HCT116 (cell line): ENCODE data around the gene SLC52A3. TPM values are rescaled to one million over a fixed set of nuclear protein-coding genes. Genes with fewer than 3 reads are reported as not detected.

ENCODE experiments used
- ATAC-seq: fragments of 200-7000 bp; cut with Tn5 transposase; 2 replicates; pipeline ENCODE4 v1.9.1; 2020; ENCODE audit warnings: mild to moderate bottlenecking, moderate library complexity
- BruUV-seq: library from RNA; stranded (reverse); fragments of 400-500 nt; replicated peaks from 2 replicates; lab custom pipeline; 2021; lab: Mats Ljungman, UMichigan
- CTCF ChIA-PET: fragments of 300-600 bp; sonication (Branson Sonifier 250); formaldehyde crosslinking; loops from one replicate; lab custom pipeline; 2021; ENCODE audit warnings: antibody characterized with exemption; lab: Charles Lee
- POLR2A ChIA-PET: fragments of 300-600, 350-600 bp; sonication (Branson Sonifier 250); formaldehyde crosslinking; loops from one replicate; lab custom pipeline; 2021; ENCODE audit warnings: antibody characterized with exemption; lab: Charles Lee
- RAD21 ChIA-PET, 2 experiments: fragments of 300-600 bp; sonication (Branson Sonifier 250); formaldehyde crosslinking; loops; one replicate each; lab custom pipeline; 2023; ENCODE audit warnings: low total read pairs in 2 of 2; ENCODE audit not compliant: uncharacterized antibody in 2 of 2, unreplicated experiment in 2 of 2, low non-redundant PET in 1 of 2; lab: Charles Lee
- DNase-seq: peaks from one replicate; pipeline ENCODE4 v3.0.0-alpha.2; 2010; ENCODE audit warnings: low read depth, low spot score
- H2AFZ ChIP-seq: fragments of 200-600 bp; shearing (Covaris generic), sonication (generic); 2 replicates; pipeline ENCODE4 v1.6.1; 2017; ENCODE audit warnings: low read depth, mixed run types, mixed read lengths, antibody characterized with exemption, low read length; ENCODE audit not compliant: poor library complexity, severe bottlenecking
- H3K27ac ChIP-seq: 2 replicates; pipeline ENCODE4 v1.5.1; 2012; ENCODE audit warnings: low read depth, low read length
- H3K27me3 ChIP-seq: fragments of 200-600 bp; sonication (generic); 2 replicates; pipeline ENCODE4 v1.6.1; 2016; ENCODE audit warnings: mixed run types, low read length, mixed read lengths; ENCODE audit not compliant: insufficient read depth
- H3K36me3 ChIP-seq, 2 experiments: fragments of 200-500 bp in 1 of 2; fragments of 200-600 bp in 1 of 2; sonication (Bioruptor generic) in 1 of 2; sonication (generic) in 1 of 2; 2 replicates each; pipeline versions ENCODE4 v1.5.1 to v1.6.1; 2014 to 2016; ENCODE audit warnings: low read length in 2 of 2, inconsistent platforms in 1 of 2, mixed read lengths in 1 of 2, mixed run types in 1 of 2; ENCODE audit not compliant: insufficient read depth in 2 of 2, control insufficient read depth in 1 of 2
- H3K4me1 ChIP-seq, 2 experiments: fragments of 200-600 bp in 1 of 2; sonication (generic) in 1 of 2; 2 replicates each; pipeline versions ENCODE4 v1.5.1 to v1.6.1; 2012 to 2017; ENCODE audit warnings: low read length in 2 of 2, inconsistent platforms in 1 of 2, mild to moderate bottlenecking in 1 of 2, mixed read lengths in 1 of 2, mixed run types in 1 of 2, moderate library complexity in 1 of 2; ENCODE audit not compliant: insufficient read depth in 2 of 2, control insufficient read depth in 1 of 2
- H3K4me2 ChIP-seq: fragments of 200-600 bp; sonication (generic); 2 replicates; pipeline ENCODE4 v1.6.1; 2017; ENCODE audit warnings: mixed run types, low read length, mixed read lengths
- H3K4me3 ChIP-seq, 2 experiments: fragments of 200-600 bp in 1 of 2; sonication (generic) in 1 of 2; replicated peaks in 1 of 2; 2 replicates each; pipeline ENCODE4 v1.5.1; 2011 to 2016; ENCODE audit warnings: low read length in 2 of 2, control low read depth in 1 of 2, low read depth in 1 of 2, mild to moderate bottlenecking in 1 of 2, mixed read lengths in 1 of 2, mixed run types in 1 of 2
- H3K79me2 ChIP-seq: fragments of 200-600 bp; sonication (generic); 2 replicates; pipeline ENCODE4 v1.6.1; 2017; ENCODE audit warnings: mild to moderate bottlenecking, mixed run types, low read length, moderate library complexity, mixed read lengths; ENCODE audit not compliant: insufficient read depth
- H3K9ac ChIP-seq: fragments of 200-600 bp; sonication (generic); 2 replicates; pipeline ENCODE4 v1.6.1; 2016; ENCODE audit warnings: low read length, mixed read lengths
- H3K9me2 ChIP-seq: fragments of 200-600 bp; sonication (generic), shearing (Covaris generic); 2 replicates; pipeline ENCODE4 v1.6.1; 2017; ENCODE audit warnings: mixed run types, mild to moderate bottlenecking, moderate library complexity; ENCODE audit not compliant: insufficient read depth
- H3K9me3 ChIP-seq, 2 experiments: fragments of 200-500 bp in 1 of 2; fragments of 200-600 bp in 1 of 2; sonication (Bioruptor generic) in 1 of 2; sonication (generic) in 1 of 2; 2 replicates each; pipeline ENCODE4 v1.6.1; 2014 to 2017; ENCODE audit warnings: low read length in 2 of 2, mixed read lengths in 2 of 2, inconsistent platforms in 1 of 2, low read depth in 1 of 2, mild to moderate bottlenecking in 1 of 2, mixed run types in 1 of 2, moderate library complexity in 1 of 2; ENCODE audit not compliant: control insufficient read depth in 1 of 2, insufficient read depth in 1 of 2
- H4K20me1 ChIP-seq: fragments of 200-600 bp; sonication (generic), shearing (Covaris generic); 2 replicates; pipeline ENCODE4 v1.6.1; 2017; ENCODE audit warnings: mixed run types, mild to moderate bottlenecking, moderate library complexity; ENCODE audit not compliant: insufficient read depth
- CBX3 ChIP-seq: IDR thresholded peaks from 2 replicates; pipeline ENCODE4 v1.6.1; 2012; ENCODE audit warnings: low read depth
- CEBPB ChIP-seq: IDR thresholded peaks from 2 replicates; pipeline ENCODE4 v1.6.1; 2012; ENCODE audit warnings: low read depth
- EGR1 ChIP-seq: IDR thresholded peaks from 2 replicates; pipeline ENCODE4 v1.6.1; 2012; ENCODE audit warnings: low read depth
- EZH2 ChIP-seq: fragments of 200-600 bp; sonication (generic); IDR thresholded peaks from 2 replicates; pipeline ENCODE4 v1.6.1; 2017; ENCODE audit warnings: antibody characterized with exemption, mixed run types
- EZH2phosphoT487 ChIP-seq: fragments of 200-600 bp; IDR thresholded peaks from 2 replicates; pipeline ENCODE4 v1.6.1; 2018; ENCODE audit warnings: antibody characterized with exemption, borderline replicate concordance
- FOSL1 ChIP-seq: IDR thresholded peaks from 2 replicates; pipeline ENCODE4 v1.6.1; 2012; ENCODE audit warnings: low read depth
- JUND ChIP-seq: IDR thresholded peaks from 2 replicates; pipeline ENCODE4 v1.6.1; 2012
- POLR2A ChIP-seq: IDR thresholded peaks from 2 replicates; pipeline ENCODE4 v1.7.0; 2011; ENCODE audit warnings: borderline replicate concordance; ENCODE audit not compliant: insufficient read depth, insufficient read length; ENCODE audit errors: extremely low read depth
- POLR2AphosphoS5 ChIP-seq: IDR thresholded peaks from 2 replicates; pipeline ENCODE4 v1.6.1; 2011; ENCODE audit warnings: mild to moderate bottlenecking, low read depth, low read length, moderate library complexity
- SRF ChIP-seq: IDR thresholded peaks from 2 replicates; pipeline ENCODE4 v1.6.1; 2012; ENCODE audit warnings: low read depth
- TCF7L2 ChIP-seq: IDR thresholded peaks from 2 replicates; pipeline ENCODE4 v1.7.0; 2011; ENCODE audit warnings: borderline replicate concordance, inconsistent platforms; ENCODE audit not compliant: insufficient read depth, insufficient read length; ENCODE audit errors: extremely low read depth
- YY1 ChIP-seq: IDR thresholded peaks from 2 replicates; pipeline ENCODE4 v1.6.1; 2011; ENCODE audit warnings: low read length, low read depth, moderate library complexity, mild to moderate bottlenecking; ENCODE audit not compliant: insufficient replicate concordance; ENCODE audit errors: extremely low read depth
- ZFX ChIP-seq: fragments of 450-650 bp; IDR thresholded peaks from 2 replicates; pipeline ENCODE4 v1.6.1; 2017
- intact Hi-C: fragments of 100-400 bp; cut with micrococcal nuclease; formaldehyde crosslinking; loops from 2 replicates; pipeline ENCODE4 v1.10.0; 2022
- total RNA-seq: library from RNA; stranded (reverse); gene quantifications from one replicate; pipeline ENCODE4 v1.2.1, GENCODE V29; 2021; ENCODE audit not compliant: unreplicated experiment
- TF ChIP-seq, protein P1 (sequence below): IDR thresholded peaks from 2 replicates; pipeline ENCODE4 v1.6.1; 2012; ENCODE audit warnings: low read depth
- TF ChIP-seq, protein P2 (sequence below): IDR thresholded peaks from 2 replicates; pipeline ENCODE4 v1.6.1; 2011; ENCODE audit warnings: mild to moderate bottlenecking, low read length, moderate library complexity; ENCODE audit not compliant: insufficient replicate concordance; ENCODE audit errors: extremely low read depth
- TF ChIP-seq, protein P3 (sequence below): IDR thresholded peaks from 2 replicates; pipeline ENCODE4 v1.6.1; 2012

SLC52A3 gene
- total RNA-seq, 1 experiment from 2014 or later = 10.2 TPM

DNA sequence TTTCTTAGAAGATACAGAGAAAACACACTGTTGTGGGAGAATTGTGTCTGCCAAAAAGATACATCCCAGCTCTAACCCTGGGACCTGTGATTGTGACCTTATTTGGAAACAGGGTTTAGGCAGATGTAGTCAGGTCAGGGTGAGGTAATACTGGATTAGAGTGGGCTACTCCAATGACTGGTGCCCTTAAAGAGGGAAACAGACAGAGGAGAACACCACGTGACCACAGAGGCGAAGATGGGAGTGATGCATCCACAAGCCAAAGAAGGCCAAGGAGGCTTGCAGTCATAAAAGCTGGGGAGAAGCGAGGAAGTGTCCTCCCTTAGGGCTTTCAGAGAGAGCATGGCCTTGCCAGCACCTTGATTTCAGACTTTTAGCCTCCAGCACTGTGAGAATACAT is 35.6 kb downstream of the SLC52A3 start:
- Histone ChIP-seq H3K9ac (no peak overlapping the region), H4K20me1 (no peaks in the 10 kb centered on the region), H2AFZ (no peak overlapping the region), H3K27me3 (no peaks in the 10 kb centered on the region), H3K4me1 (peaks cover 3 to 9% of the 10 kb centered on the region in 2 experiments; a peak in 2 of 4 replicates), H3K79me2 (no peaks in the 10 kb centered on the region), H3K27ac (no peak overlapping the region), H3K4me2 (no peak overlapping the region), H3K4me3 (no peak overlapping the region), H3K36me3 (no peaks in the 10 kb centered on the region), H3K9me2 (no peaks in the 10 kb centered on the region), H3K9me3 (no peaks in the 10 kb centered on the region)
- DNase-seq (no peak), ATAC-seq (no peak)
- no TSS peak for BruUV-seq
- intact Hi-C loops = no loop called here
- CTCF ChIA-PET = no interaction called here
- RAD21 ChIA-PET = no interaction called here
- POLR2A ChIA-PET = no interaction called here
- TF ChIP-seq, protein P1, sequence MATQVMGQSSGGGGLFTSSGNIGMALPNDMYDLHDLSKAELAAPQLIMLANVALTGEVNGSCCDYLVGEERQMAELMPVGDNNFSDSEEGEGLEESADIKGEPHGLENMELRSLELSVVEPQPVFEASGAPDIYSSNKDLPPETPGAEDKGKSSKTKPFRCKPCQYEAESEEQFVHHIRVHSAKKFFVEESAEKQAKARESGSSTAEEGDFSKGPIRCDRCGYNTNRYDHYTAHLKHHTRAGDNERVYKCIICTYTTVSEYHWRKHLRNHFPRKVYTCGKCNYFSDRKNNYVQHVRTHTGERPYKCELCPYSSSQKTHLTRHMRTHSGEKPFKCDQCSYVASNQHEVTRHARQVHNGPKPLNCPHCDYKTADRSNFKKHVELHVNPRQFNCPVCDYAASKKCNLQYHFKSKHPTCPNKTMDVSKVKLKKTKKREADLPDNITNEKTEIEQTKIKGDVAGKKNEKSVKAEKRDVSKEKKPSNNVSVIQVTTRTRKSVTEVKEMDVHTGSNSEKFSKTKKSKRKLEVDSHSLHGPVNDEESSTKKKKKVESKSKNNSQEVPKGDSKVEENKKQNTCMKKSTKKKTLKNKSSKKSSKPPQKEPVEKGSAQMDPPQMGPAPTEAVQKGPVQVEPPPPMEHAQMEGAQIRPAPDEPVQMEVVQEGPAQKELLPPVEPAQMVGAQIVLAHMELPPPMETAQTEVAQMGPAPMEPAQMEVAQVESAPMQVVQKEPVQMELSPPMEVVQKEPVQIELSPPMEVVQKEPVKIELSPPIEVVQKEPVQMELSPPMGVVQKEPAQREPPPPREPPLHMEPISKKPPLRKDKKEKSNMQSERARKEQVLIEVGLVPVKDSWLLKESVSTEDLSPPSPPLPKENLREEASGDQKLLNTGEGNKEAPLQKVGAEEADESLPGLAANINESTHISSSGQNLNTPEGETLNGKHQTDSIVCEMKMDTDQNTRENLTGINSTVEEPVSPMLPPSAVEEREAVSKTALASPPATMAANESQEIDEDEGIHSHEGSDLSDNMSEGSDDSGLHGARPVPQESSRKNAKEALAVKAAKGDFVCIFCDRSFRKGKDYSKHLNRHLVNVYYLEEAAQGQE = no peak
- TF ChIP-seq POLR2A = no peak
- TF ChIP-seq TCF7L2 = no peak

DNA sequence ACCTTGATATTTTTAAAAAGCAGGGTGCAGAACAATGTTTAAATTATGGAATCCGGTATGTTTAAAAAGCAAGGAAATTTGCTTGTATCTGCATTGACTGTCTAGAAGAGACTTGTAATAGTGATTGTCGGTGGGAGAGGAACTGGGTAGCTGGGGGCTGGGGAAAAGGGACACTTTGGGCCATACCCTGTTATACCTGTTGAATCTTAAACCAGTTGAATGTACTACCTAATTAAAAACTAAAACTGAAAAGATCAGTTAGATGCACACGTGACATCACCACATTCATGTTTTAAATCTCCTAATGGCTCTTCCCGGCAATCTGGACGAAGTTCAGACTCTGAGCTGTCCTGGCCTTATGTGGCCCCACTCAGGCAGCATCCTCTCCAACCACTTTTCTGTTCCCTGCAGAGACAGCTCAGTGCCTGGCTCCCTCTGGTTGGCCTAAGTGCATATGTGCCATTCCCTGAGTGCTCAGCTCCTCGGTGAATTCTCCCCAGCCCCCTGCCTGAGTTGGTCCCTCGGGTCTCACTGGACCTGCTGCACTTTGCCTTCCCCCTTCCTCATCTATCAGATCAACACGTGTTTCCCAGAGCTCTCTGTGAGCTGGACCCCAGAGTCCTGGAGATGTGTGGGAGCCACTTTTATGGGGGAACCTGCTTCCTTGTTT is 36.3 kb downstream of the SLC52A3 start:
- Histone ChIP-seq H4K20me1 (no peaks in the 10 kb centered on the region), H2AFZ (no peak overlapping the region), H3K4me3 (no peak overlapping the region), H3K9me2 (no peaks in the 10 kb centered on the region), H3K36me3 (no peaks in the 10 kb centered on the region), H3K27ac (no peak overlapping the region), H3K4me1 (peaks cover 3 to 9% of the 10 kb centered on the region in 2 experiments; a peak in 2 of 4 replicates), H3K4me2 (no peak overlapping the region), H3K9ac (no peak overlapping the region), H3K27me3 (no peaks in the 10 kb centered on the region), H3K9me3 (no peaks in the 10 kb centered on the region), H3K79me2 (no peaks in the 10 kb centered on the region)
- no TSS peak for BruUV-seq
- ATAC-seq = no peak
- CTCF ChIA-PET = interaction anchor here (1.3 kb wide), 1 partner anchor 7 kb away, joined by 3 read pairs; no protein-coding TSS in a partner anchor
- DNase-seq = no peak
- intact Hi-C loops = no loop called here
- POLR2A ChIA-PET = no interaction called here
- RAD21 ChIA-PET = no interaction called here
- TF ChIP-seq EZH2 (no peak), EZH2phosphoT487 (no peak), TCF7L2 (no peak), POLR2AphosphoS5 (no peak), CBX3 (no peak), ZFX (no peak), CEBPB (no peak), FOSL1 (no peak), YY1 (no peak), JUND (no peak), EGR1 (no peak), SRF (no peak)
- TF ChIP-seq, protein P2, sequence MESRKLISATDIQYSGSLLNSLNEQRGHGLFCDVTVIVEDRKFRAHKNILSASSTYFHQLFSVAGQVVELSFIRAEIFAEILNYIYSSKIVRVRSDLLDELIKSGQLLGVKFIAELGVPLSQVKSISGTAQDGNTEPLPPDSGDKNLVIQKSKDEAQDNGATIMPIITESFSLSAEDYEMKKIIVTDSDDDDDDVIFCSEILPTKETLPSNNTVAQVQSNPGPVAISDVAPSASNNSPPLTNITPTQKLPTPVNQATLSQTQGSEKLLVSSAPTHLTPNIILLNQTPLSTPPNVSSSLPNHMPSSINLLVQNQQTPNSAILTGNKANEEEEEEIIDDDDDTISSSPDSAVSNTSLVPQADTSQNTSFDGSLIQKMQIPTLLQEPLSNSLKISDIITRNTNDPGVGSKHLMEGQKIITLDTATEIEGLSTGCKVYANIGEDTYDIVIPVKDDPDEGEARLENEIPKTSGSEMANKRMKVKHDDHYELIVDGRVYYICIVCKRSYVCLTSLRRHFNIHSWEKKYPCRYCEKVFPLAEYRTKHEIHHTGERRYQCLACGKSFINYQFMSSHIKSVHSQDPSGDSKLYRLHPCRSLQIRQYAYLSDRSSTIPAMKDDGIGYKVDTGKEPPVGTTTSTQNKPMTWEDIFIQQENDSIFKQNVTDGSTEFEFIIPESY = no peak
- TF ChIP-seq, protein P3, sequence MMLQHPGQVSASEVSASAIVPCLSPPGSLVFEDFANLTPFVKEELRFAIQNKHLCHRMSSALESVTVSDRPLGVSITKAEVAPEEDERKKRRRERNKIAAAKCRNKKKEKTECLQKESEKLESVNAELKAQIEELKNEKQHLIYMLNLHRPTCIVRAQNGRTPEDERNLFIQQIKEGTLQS = no peak
